ENCODE measurements around the gene ADAM10. TPM values are rescaled to one million over a fixed set of nuclear protein-coding genes. Genes with fewer than 3 reads are reported as not detected.
"Not testable (repeated sequence)": the region's sequence is repeated elsewhere in the genome, so short reads cannot be mapped to it uniquely, and the experiment has no call there.

The ADAM10 gene, protein sequence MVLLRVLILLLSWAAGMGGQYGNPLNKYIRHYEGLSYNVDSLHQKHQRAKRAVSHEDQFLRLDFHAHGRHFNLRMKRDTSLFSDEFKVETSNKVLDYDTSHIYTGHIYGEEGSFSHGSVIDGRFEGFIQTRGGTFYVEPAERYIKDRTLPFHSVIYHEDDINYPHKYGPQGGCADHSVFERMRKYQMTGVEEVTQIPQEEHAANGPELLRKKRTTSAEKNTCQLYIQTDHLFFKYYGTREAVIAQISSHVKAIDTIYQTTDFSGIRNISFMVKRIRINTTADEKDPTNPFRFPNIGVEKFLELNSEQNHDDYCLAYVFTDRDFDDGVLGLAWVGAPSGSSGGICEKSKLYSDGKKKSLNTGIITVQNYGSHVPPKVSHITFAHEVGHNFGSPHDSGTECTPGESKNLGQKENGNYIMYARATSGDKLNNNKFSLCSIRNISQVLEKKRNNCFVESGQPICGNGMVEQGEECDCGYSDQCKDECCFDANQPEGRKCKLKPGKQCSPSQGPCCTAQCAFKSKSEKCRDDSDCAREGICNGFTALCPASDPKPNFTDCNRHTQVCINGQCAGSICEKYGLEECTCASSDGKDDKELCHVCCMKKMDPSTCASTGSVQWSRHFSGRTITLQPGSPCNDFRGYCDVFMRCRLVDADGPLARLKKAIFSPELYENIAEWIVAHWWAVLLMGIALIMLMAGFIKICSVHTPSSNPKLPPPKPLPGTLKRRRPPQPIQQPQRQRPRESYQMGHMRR
- 10 to 100 TPM; 78.8 to 92.8 TPM for total RNA-seq

DNA sequence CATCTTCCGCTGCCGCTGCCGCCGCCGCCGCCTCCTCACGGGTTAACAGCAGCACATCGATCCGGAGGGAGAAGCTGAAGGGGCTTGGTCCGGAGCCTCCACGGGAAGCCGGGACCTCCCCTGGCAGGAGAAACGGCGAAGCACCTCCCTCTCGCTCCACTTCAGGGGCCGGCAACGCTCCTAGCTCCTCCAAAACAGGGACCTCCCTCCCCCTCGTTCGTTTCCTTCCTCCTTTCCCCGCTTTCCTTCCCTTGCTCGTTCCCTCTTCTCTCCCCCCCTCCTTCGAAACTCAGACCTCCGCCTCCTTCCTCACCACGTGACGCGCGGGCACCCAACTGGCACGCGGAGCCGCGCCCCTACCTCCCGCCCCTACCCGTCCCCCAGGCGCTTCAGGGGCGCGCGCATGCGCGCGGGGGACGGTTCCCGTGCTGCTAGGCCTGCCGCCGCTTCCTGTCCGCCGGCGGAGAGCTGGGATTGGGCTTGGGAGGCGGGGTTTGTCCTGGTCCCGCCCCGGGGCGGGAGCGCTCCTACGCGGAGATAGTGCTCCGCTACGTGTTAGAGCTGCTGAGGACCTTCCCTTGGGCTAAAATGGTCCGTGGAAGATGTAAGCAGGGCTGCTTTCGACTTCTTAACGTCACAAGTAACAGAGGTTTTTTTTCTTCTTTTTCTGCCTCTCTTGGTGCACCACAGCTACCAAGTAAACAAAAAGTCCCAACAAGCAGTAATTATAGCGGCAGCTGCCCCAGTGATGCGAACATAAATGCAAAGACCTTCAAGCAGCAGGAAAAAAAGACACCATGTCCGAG lies at the start of gene ADAM10:
Gene ADAM10 (minus strand): TSS at position 176 of the 806 bp plus-strand sequence. CDS start 173 bp downstream, at position 3.
- ATAC-seq = peak; percentile 93 to 95
- DNase-seq (ENCODE audit: low spot score in 2 of 2) = peak; percentile 98 to 99
- H3K36me3 Mint-ChIP-seq = peaks cover 11 to 17% of the 10 kb centered on the region in 2 donors
- no peaks in the 10 kb centered on the region for H3K9me3 Mint-ChIP-seq
- peak within 1 kb of the TSS; percentile 92 to 97 for H3K27ac Mint-ChIP-seq

DNA sequence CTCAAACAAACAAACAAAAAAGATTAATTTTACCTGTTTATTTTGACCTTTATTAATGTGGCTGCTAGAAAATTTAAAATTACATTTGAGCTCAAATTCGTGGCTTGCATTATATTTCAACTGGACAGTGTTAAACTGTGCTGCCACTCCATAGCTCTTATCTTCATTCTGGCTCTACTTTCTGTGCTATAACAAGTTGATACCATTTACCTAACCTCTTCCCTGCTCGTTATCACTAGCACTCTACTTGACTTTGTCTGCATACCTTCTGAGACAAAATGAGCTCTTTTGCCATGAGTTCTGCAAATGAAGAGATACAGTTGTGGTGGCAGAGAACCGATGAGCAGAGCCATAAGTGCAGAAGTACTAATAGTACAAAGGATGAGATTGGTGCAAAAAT lies 48.0 kb upstream of the ADAM10 start:
- ATAC-seq (no peak), DNase-seq (ENCODE audit: low spot score in 2 of 2) (no peak)
- Mint-ChIP-seq H3K36me3 (no peaks in the 10 kb centered on the region), H3K9me3 (peaks cover 0 to 7% of the 10 kb centered on the region in 2 donors), H3K27ac (no peak overlapping the region)

DNA sequence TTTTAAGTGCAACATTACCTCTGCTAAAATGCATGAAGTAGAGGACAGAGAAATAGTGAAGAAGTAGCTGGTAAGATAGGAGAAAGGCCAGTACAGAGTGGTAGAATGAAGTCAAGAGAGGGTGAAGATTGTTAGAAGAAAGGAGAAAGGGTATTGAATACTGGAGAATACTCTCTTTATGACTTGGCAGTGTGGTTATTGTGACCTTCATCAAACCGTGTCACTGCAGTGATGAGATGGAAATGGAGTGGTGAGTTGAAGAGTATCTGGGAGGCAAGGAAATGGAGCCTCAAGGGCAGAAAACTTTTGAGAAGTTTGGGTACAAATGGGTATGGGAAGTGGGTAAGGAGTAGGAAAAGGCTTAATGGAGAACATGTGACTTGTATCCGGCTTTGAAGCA lies 46.3 kb upstream of the ADAM10 start:
- Mint-ChIP-seq H3K27ac (no peak overlapping the region), H3K36me3 (no peaks in the 10 kb centered on the region), H3K9me3 (peaks cover 0 to 7% of the 10 kb centered on the region in 2 donors)
- ATAC-seq (peak; percentile 44 to 55), DNase-seq (ENCODE audit: low spot score in 2 of 2) (no peak)

DNA sequence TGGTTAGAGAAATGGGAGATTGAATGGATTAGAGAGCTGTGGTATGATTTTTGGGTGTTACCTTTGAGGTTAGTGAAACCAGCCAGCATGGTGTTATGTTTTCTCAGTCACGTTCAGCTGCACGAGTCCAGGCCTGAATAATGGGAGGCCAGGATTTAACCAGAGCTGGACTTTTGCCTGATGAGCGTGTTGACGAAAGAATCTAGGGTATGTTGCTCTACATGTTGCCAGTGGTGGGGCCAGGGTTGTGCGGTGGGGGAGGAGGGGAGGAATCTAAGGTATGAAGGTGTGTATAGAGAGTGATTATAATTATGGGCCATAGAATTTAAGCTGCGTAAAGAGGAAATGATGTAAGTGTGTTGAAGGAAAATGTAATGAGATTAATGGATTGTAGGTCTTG lies 44.4 kb upstream of the ADAM10 start:
- ATAC-seq (no peak), DNase-seq (ENCODE audit: low spot score in 2 of 2) (no peak)
- Mint-ChIP-seq H3K9me3 (peaks cover 0 to 7% of the 10 kb centered on the region in 2 donors), H3K27ac (no peak overlapping the region), H3K36me3 (peaks cover 0 to 7% of the 10 kb centered on the region in 2 donors)

DNA sequence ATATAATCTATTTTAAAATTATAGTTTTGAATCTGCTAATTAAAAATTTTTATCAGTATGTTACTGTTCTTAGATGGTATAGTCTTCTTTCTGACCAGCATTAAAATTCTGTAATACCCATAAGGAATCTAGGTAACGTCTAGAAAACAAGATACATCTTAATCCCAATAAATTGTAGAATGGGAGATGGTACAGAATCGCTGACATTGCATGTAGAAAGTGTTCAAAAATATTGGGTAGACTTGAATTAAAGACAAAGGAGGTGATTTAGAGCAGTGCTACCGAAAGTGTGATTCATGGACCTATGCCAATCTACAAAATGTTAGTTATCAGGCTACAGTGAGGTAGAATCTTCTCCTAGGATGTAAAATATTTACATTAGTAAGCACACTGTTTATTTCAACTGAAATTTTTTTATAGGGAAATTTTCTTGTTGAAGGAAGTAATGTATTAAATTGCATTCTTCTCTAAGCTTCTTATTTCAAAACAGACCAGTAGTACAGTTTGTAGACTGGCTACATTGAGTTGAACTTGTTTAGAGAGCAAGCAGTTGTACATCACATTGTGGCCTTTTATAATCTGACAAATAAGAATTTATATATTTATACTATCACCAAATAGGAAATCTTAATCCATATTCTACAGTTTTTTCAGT lies 38.7 kb upstream of the ADAM10 start:
- no peaks in the 10 kb centered on the region for H3K9me3 Mint-ChIP-seq
- no peak for DNase-seq (ENCODE audit: low spot score in 2 of 2)
- no peak overlapping the region for H3K27ac Mint-ChIP-seq
- no peak for ATAC-seq
- peaks cover 0 to 11% of the 10 kb centered on the region in 2 donors for H3K36me3 Mint-ChIP-seq

DNA sequence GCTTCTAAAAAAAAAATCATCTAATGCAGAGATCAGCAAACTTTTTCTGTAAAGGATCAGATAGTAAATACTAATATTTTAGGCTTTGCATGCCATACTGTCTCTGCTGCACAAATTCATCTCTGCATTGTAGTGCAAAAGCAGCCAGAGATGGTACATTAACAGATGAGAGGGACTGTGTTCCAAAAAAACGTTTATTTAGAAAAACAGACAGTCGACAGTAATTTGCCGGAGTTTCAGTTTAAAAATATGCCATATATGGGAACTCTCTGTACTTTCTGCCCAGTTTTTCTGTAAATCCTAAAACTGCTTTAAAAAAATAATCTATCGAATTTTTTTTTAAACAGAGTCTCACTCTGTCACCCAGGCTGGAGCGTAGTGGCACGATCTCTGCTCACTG lies 35.8 kb upstream of the ADAM10 start:
- Mint-ChIP-seq H3K27ac (no peak overlapping the region), H3K36me3 (peaks cover 0 to 7% of the 10 kb centered on the region in 2 donors), H3K9me3 (no peaks in the 10 kb centered on the region)
- DNase-seq (ENCODE audit: low spot score in 2 of 2) (no peak), ATAC-seq (no peak)

DNA sequence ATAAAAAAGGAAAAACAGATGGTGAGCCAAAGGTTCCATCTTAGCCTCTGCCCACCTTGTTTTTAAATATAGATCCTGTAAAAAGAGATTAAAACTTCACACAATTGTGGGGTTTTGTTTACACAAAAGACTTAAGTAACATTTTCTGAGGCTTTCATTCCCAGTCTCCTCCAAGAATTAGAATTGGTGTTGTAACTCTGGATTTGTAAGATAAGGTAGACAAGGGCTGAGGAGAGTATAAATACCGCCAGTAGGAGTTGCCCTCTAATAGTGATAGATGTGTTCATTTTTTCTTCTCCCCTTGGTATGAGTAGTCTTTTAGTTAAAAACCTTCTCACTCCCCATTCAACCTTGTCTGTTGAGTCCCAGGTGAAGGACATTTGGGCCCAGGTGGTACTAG lies 30.0 kb upstream of the ADAM10 start:
- H3K27ac Mint-ChIP-seq = no peak overlapping the region
- peaks cover 0 to 5% of the 10 kb centered on the region in 2 donors for H3K36me3 Mint-ChIP-seq
- no peaks in the 10 kb centered on the region for H3K9me3 Mint-ChIP-seq
- ATAC-seq = no peak
- no peak for DNase-seq (ENCODE audit: low spot score in 2 of 2)

DNA sequence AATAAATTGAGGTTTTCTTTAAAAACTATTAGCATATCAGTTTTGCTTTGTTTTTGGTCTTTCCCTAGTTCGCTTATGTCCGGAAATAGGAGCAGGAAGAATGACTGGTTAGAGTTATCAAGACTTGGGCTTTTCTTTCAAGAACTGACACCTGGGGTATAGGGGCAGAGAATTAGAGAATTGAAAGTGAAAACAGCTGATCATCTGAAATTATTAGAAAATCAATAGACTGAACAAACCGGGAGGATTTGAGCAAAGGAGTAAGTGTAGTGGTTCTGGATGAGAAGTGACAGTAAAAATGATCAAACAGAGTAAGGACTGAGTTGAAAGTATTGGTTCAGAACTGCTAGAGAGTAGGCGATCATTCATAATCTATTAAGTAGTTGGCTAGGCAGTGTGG lies 27.6 kb upstream of the ADAM10 start:
- no peak for ATAC-seq
- H3K36me3 Mint-ChIP-seq = peaks cover 2% of the 10 kb centered on the region in 2 donors
- no peak overlapping the region for H3K27ac Mint-ChIP-seq
- H3K9me3 Mint-ChIP-seq = no peaks in the 10 kb centered on the region
- no peak for DNase-seq (ENCODE audit: low spot score in 2 of 2)

DNA sequence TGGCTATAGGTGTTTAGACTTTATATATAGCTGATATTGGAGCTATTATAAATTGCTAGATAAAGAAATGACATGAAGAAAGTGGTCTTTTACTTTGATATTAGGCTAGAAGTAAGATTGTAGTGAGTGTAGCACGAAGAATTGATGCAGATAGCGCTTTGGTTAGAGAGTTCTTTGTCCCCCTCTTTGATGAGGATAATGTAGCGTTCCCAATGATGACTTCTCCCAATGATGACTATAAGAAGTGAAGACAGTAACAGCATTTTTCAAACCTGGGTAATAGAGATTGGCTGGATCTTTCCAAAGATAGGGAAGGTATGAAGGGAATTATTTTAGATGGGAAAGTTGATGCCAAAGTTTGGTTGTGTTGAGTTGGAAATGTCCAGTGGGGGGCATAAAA lies 25.9 kb upstream of the ADAM10 start:
- Mint-ChIP-seq H3K9me3 (no peaks in the 10 kb centered on the region), H3K36me3 (peaks cover 6 to 8% of the 10 kb centered on the region in 2 donors), H3K27ac (no peak overlapping the region)
- DNase-seq (ENCODE audit: low spot score in 2 of 2) (no peak), ATAC-seq (no peak)

DNA sequence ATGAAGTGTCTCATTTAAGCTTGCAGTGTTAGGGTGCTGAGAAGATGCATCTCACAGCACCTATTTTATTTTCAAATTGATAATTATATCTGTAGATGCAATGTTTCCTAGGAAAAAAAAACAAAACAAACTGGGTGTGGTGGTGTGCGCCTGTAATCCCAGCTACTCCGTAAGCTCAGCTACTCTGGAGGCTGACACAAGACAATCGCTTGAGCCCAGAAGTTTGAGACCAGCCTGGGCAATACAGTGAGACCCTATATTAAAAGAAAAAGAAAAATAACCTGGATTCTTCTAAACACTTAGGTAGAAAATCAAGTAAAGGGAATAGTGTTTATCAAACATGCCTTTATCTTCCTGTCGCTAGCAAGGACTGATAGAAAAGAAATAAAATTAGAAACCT lies 23.5 kb upstream of the ADAM10 start:
- no peak for ATAC-seq
- Mint-ChIP-seq H3K27ac (no peak overlapping the region), H3K36me3 (peaks cover 6 to 8% of the 10 kb centered on the region in 2 donors)

DNA sequence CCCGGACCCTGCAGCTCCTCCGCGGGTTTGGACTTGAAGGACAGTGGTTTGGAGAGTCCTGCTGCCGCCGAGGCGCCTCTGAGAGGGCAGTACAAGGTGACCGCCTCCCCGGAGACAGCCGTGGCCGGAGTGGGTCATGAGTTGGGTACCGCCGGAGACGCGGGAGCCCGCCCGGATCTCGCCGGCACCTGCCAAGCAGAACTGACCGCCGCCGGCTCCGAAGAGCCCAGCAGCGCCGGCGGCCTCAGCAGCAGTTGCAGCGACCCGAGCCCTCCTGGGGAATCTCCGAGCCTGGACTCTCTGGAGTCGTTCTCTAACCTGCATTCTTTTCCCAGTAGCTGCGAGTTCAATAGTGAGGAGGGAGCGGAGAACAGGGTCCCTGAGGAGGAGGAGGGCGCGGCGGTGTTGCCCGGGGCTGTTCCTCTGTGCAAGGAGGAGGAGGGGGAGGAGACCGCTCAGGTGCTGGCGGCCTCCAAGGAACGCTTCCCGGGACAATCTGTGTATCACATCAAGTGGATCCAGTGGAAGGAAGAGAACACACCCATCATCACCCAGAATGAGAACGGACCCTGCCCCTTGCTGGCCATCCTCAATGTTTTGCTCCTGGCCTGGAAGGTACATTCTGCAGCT lies 22.2 kb upstream of the ADAM10 start:
- ATAC-seq (peak in 1 of 2 donors; percentile 3), DNase-seq (ENCODE audit: low spot score in 2 of 2) (peak; percentile 17 to 57)
- Mint-ChIP-seq H3K9me3 (peaks cover 0 to 5% of the 10 kb centered on the region in 2 donors), H3K36me3 (peaks cover 6 to 8% of the 10 kb centered on the region in 2 donors), H3K27ac (peak overlapping the region; percentile 91 to 92)

More for the DNA sequence above, 23.5 kb upstream of the ADAM10 start:
- peaks cover 0 to 5% of the 10 kb centered on the region in 2 donors for H3K9me3 Mint-ChIP-seq
- DNase-seq (ENCODE audit: low spot score in 2 of 2) = no peak

DNA sequence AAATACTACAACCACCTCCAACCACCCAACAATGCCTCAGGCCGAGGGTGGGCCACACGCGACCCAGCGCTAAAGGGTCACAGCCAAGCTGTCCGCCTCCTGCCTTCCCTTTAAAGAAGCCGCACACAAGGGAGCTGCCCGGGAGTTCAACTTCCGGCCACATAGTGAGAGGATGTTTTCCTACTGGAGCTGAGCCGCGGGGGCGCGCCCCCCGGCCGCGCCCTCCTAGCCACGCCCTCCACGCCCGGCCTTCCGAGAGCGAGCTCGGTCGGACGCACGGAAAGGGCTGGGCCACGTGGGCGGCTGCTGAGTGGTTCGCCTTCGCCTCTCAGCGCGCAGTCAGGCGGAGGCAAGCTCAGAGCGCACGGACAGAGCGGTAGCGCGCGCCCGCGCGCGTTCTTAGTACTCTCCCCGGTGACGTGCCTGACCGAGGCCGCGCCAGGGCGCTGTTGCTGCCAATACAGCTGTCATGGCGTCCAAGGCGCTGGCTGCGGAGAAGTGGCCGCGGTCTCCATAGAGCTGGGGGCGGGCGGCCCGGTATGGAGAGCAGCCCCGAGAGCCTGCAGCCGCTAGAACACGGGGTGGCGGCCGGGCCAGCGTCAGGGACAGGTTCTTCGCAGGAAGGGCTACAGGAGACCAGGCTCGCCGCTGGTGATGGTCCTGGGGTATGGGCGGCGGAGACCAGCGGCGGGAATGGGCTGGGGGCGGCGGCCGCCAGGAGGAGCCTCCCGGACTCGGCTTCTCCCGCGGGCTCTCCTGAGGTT lies 21.5 kb upstream of the ADAM10 start, which contains the start of gene MINDY2:
Gene MINDY2 (plus strand): TSS at position 446 of the 764 bp plus-strand sequence. CDS start 94 bp downstream, at position 540.
- Mint-ChIP-seq H3K36me3 (peaks cover 6 to 8% of the 10 kb centered on the region in 2 donors), H3K27ac (peak within 1 kb of the TSS; percentile 91 to 95), H3K9me3 (peaks cover 0 to 5% of the 10 kb centered on the region in 2 donors)
- ATAC-seq (peak; percentile 96 to 99), DNase-seq (ENCODE audit: low spot score in 2 of 2) (peak; percentile 92 to 97)

DNA sequence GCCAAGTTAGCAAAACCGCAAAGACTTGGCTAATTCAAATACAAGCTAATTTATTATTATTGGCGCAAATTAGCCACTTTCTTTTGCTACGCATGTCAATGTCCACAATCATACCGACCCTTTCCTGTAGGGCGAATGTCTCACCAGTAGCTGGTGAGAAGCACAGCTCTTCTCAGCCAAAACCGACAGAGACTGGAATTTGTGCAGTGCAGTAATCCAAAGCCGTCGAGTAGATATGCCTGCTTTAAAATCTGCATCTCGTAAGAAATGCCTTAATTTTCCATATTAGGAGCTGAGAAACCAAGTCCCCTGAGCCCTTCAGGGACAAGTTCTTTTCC lies 21.0 kb upstream of the ADAM10 start:
- Mint-ChIP-seq H3K27ac (peak overlapping the region; percentile 91 to 95), H3K36me3 (peaks cover 6 to 8% of the 10 kb centered on the region in 2 donors), H3K9me3 (peaks cover 0 to 8% of the 10 kb centered on the region in 2 donors)
- ATAC-seq (peak; percentile 8 to 13), DNase-seq (ENCODE audit: low spot score in 2 of 2) (no peak)

DNA sequence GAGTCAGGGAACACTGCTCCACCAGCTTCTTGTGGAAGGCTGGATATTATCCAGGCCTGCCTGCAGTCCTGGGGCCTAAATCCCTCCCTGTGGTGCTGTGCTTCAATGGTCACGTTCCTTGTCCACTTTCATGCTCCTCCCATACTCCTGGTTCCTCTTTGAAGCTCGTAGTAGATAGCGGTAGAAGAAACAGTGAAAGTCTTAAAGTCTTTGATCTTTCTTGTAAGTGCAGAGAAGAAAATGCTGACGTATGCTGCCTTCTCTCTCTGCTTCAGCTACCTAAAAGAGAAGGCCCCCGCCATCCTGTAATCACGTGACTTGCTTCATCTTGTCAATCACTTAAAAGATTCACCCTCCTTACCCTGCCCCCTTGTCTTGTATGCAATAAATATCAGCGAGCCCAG lies 19.1 kb upstream of the ADAM10 start:
- not testable (repeated sequence) for ATAC-seq; DNase-seq (ENCODE audit: low spot score in 2 of 2); H3K36me3 Mint-ChIP-seq; H3K27ac Mint-ChIP-seq
- H3K9me3 Mint-ChIP-seq = peaks cover 7 to 15% of the 10 kb centered on the region in 2 donors

DNA sequence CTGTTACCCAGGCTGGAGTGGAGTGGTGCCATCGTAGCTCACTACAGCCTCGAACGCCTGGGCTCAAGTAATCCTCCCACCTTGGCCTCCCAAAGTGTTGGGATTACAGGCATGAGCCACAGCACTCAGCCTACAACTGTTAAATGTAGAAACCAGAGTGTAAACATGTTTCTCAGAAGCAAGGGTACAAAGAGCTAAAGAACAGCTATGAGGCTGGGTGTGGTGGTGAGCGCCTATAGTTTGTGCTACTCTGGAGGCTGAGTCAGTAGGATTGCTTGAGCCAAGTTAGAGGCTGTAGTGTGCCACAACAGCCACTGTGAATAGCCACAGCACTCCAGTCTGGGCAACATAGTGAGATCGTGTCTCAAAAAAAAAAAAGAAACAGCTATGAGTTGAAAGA lies 16.8 kb upstream of the ADAM10 start:
- Mint-ChIP-seq H3K9me3 (peaks cover 7 to 20% of the 10 kb centered on the region in 2 donors), H3K36me3 (no peaks in the 10 kb centered on the region), H3K27ac (no peak overlapping the region)
- DNase-seq (ENCODE audit: low spot score in 2 of 2) = no peak
- ATAC-seq = no peak

Measured in activated naive CD4-positive, alpha-beta T cell treated with anti-CD3 and anti-CD28 coated beads, Interleukin-2, amount 50 U/mL, for 72 hours (primary cell).